Stimulated activated naive CD4-positive, alpha-beta T cell (primary cell): ENCODE measurements around the gene CDKN1A.

Experiments used
- DNase-seq, 6 experiments: peaks; one replicate each; lab custom pipeline; 2025; lab: John Stamatoyannopoulos, UW

Gene CDKN1A

DNA sequence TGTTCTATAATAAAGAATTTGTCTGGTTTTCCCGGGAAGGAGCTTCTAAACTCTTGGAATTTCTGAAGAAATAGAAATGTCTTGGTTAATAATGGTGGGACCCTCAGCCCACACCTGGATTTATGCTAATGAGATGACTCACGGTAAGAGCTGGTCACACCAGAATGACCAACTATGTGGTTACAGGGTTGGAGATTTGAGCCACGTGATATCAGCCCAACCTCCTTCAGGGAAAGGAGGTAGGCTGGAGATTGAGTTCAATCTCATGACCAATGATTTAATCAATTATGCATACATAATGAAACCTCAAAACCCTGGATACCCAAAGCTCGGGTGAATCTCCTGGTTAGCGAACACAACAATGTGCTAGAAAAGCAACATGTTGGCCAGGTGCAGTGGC lies 22.1 kb upstream of the CDKN1A start:
- no peak for DNase-seq

DNA sequence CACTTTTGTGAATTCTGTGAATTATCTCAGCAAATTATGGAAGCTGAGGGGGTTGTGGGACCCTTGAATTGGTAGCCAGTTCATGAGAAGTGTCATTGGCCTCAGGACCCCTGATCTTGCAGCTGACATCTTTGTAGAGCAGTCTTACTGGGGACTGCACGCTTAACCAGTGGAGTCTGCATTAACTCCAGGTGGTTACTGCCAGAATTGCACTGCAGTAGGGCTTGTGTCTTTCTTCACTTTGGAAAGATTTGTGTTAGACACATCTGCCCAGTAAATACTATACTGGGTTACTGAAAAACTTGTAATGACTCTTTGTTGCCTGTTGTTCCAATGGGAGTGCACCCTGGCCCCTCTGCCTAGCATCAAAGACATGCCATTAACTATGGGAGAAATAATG lies 21.2 kb upstream of the CDKN1A start:
- DNase-seq, result no peak

DNA sequence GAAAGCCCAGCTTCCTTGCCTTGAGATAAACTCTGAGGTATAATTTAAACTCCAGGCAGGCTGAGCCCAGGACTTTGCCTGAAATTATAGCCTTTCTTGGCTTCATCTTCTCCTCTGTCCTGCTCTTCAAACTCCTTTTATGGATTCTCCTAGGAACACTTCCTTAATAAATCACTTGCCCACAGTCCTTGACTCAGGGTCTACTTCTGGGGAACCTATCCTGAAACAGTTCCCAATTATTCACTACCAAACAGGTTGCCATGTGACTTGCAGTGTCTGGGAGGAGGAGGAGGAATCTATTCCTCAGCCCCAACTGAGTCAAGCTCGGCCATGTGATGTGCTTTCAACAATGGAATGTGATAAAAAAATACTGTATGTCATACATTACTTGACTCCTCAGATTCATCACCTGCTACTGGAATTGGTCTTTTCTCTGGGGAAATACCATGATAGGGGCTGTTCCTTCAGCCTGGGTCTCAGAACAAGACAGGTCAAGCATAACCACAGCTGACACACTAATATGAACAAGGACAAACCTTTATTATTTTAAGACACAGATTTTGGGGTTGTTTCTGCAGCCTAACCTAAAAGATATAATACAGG lies 20.5 kb upstream of the CDKN1A start:
- no peak for DNase-seq

DNA sequence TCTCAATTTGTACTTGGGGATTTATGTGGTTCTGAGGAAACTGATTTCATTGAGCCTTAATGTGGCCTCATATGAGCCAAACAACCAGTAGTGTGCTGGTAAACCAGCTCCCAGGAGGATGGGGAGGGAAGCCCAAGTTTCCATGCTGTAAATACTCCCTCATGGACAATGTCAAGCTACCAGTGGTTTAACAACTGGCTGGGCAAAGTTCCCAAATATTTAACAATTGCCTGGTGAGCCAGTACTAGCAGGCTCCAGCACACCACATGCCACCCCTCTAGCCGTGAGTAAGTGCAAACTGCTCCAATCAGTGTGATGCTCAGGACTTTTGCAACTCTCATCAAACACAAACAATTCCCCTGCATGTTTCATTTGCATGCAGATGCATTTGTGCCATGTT lies 19.2 kb upstream of the CDKN1A start:
- DNase-seq, result no peak

DNA sequence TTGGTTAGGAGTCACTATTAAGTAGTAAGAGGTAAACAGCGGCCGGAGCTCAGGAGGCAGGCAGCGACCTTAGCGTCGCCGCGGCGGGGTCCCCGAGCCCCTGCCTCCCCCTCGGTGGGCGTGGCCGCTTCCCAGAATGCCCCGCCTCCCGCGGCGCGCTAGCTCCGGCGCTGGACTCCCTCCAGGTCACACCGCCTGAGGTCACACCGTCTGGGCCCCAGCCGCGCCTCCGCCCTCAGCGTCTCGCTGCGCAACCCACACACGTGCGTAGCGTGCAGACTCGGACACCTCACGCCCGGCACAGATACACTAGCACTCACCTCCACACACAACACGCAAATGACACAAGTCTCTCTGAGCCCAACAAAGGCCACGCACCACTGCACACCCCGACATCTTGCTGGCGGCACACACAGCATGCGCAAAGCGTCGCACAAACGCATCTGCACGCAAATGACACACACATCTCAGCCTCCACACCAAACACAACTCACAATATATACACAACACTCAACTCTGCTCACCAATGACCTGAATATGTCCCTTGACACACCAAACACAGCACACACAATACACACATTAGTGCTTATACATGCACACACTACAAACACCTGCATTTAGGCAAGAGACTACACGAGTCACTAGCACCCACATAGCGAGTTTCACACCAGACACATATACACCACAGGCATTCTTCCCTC lies 17.6 kb upstream of the CDKN1A start:
- no peak for DNase-seq

DNA sequence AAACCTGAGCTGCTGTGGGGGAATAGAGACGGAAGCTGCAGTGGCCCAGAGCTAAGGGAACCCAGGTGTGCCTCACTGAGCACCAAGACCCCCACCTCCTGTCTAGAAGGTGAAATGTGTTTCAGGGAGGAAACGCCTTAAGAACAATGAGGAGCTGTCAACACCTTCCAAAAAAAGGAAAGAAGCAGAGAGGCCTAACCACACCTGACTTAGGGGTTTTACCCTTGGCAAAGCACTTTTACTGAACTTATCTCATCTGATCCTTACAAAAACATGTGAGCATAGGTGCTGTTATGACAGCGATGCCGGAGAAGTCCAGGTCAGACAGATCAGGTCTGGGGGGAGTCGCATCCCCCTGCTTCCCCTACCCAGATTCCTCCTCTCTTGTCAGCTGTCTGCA lies 16.1 kb upstream of the CDKN1A start:
- DNase-seq, result peak in 3 of 6 experiments; percentile 15 to 23 (median 18)

DNA sequence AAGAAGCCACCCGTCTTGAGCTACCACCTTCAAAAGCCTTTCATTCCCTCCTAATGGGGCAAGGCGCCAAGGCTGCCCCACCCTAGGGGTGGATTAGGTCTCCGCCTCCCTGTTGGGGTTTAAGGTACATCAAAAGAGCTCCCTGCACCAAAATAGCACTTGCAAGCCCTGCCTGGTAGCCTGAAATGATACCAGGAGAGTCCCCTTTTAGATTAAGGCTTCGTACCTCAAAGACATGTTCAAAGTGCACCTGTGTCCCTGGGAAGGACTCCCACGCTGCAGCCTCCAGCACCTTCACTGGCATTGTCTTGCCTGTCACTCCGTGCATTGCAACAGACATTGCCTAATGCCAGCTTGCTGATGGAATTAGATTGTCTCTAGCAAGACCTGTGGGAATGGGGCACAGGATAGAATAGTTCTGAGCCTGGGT lies 15.7 kb upstream of the CDKN1A start:
- peak in 3 of 6 experiments; percentile 9 to 22 (median 11) for DNase-seq

DNA sequence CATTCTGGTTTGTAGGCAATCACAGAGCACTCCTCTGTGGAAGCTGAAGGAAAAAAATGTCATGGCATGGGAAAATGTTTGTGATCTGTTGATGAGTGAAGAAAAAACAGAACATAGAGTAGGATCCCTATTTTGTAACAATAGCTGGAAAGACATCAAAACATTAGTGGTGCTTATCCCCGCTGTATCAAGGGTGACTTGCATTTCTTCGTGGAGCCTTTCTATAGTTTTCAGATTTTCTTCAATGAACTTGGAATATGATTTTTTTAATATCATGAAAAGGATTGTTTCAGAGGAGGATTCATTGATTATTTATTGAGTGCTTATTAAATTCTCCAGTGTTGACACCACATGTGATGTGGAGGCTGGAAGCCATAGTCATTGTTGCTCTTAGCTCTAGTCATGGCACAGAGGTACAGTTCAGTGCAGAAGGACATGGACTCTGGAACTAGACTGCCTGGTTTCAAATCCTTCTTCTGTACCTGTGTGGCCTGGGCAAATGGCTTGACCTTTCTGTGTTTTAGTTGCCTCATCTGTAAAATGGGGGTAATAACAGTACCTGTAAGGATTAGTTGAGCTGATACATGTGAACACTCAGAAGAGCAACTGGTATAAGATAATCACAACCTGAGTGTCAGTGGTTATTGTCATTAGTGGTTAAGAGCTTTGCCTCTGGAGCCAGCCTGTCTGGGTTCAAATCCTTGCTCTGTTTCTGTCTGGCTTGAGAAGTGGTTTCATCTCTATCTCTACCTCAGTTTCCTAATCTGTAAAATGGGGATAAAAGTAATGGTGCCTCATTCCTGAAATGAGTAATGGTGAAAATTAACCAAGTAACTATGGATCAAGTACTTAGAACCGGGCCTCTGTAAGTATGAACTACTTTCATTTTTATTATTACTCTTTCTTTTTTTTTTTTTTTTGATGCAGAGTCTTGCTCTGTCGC lies 14.7 kb upstream of the CDKN1A start:
- DNase-seq, result no peak

DNA sequence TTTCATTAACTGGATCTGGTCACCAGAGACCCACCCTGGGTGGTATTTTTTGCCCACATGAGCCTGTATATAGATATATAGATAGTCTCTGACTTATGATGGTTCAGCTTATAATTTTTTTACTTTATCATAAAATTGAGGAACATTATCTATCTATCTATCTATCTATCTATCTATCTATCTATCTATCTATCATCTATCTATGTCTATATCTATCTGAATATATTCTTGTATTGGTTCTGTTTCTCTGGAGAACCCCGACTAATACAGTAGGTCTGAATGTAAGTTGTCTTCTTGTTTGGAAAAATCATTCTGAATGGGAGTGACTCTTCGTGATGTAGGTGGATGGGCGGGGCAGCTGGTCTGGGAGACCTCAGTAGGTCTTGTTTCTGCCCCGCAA lies 13.3 kb upstream of the CDKN1A start:
- DNase-seq, result no peak

DNA sequence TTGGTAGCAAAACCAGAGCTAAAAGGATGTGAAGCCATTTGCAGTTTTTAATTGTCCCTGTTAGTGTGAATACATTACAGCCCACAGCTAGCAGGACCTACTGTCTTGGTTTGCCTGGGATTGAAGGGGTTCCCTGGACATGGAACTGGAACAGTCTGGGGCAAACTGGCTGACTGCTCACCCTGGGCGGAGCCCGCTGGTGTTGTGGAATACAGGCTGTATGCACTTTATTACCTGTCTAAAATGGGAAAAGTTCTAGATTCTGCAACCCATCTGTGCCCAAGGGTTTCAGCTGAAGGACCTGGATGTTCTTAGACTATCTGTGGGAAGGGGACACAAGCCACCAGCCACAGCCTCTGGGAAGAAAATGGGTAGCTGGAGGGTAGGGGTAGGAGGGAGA lies 12.2 kb upstream of the CDKN1A start:
- DNase-seq, result no peak

DNA sequence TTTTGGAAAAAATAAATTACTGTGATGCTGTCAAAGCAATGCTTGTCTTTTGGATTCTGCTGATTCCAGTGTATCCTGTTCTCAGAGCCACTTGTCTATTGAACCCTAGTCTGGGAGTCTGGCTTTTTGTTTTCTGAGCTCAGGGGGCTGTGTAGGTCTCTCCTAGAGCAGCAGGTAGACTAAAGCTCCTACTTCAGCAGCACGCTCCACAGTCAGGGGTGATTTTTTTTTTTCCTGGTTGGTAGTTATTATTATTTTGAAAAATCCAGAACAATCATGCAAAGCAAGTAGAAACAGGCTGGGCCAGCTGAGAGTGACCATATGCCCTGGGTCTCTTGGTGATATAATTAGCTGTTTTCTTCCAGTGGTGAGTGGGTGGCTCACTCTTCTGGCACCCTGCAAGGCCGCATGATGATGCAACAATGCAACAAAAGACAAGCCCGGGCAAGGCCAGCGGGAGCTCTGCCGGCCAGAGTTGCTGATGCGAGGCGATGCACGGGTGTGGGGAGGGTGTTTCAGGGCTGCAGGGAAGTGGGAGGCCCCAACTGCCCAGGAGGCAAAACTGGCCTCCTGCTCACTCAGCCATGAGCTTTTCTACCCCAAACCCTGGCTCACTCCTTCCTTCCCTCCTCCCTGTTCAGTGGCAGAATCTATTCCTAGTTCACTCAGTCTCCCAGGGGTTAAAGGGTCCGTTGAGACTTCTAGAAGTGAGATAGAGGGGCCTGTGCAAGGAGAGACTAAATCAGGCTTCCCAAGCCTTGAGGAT lies 11.5 kb upstream of the CDKN1A start:
- no peak for DNase-seq

DNA sequence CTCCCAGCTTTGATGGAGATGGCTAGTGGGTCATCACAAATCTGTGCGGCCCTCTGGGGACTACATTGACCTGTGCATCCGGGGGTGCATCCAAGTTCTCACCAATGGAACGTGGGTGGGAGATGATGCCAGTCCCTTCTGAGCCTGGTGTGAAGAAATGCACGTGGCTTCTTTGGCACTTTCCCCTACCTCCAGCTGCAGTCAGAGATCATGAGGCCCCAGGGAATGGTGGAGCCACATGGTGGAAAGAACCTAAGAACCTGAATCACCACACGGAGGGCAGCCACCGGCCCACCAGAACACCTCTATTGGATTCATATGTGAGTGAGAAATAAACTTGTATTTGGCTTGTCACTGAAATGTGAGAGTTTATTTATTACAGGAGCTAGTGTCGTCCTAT lies 9.9 kb upstream of the CDKN1A start:
- no peak for DNase-seq

DNA sequence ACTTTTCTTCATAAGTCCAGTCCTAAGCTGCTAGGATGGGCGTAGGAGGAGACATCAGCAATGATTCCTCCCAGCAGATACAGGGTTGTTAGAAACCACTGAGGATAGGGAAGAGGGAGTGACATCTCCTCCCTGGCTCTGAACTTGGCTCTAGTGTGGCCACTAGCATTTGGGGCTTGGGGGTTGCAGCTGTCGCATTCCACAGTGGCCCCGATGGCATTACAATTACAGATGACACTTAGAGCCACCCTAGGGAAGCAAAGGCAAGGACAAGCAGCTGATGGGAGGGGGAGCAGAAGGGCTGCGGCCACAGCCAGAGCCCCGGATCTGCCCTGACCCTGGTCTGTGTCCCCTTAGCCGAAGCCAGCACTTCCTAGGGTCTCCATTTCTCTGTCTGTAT lies 9.5 kb upstream of the CDKN1A start:
- no peak for DNase-seq

DNA sequence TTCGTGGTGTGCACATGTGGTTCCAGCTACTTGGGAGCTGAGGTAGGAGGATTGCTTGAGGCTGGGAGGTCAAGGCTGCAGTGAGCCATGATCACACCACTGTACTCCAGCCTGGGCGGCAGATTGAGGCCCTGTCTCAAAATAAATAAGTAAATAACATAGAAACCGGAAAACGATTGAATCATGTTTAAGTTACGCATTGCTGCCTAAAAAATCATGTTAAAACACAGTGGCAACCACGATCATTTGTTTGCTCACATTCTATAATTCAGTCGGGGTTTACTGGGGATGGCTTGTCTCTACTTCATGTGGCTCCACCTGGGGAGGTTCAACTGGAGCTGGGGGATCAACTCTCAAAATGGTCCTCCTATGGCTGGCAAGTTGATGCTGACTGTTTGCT lies 8.2 kb upstream of the CDKN1A start:
- DNase-seq, result no peak

DNA sequence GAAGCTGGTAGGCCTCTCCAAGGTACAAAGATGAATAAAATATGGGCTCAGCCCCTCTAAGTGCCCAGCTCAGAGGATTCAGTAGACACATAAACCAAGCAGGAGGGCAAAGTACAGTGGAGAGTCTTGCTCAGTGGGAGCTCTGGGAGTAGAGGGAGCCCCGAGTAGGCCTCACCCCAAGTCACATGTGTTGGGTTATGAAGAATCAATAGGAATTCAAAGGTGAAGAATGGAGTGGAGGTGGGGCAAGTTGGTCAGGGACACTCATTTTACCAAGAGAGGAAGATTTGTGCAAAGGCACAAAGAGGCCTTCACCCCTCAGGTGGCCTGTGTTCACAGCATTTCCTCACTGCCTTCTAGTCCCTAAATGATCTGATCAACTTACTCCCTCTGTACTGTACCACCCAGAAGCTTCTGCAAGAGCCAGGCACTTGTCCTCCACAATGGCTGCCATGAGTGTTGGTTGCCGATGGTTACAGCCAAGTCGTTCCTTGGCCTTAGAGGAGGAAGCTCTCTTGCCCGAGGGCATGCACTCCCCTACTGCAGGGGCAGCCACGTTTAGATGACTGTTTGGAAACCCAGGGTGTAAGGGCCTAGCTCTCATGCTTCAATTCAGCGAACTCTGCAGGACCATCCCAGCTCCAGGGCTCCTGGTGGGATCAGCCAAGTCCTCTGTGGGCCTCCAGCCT lies 6.7 kb upstream of the CDKN1A start:
- DNase-seq, result no peak

DNA sequence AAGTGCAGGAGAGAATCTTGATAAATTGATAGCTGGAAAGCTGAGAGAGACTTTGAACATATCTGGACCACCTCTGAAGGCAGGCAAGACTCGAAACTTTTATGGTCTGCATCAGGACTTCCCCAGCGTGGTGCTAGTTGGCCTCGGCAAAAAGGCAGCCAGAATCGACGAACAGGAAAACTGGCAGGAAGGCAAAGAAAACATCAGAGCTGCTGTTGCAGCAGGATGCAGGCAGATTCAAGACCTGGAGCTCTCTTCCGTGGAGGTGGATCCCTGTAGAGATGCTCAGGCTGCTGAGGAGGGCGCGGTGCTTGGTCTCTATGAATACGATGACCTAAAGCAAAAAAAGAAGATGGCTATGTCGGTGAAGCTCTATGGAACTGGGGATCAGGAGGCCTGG lies 4.6 kb upstream of the CDKN1A start:
- DNase-seq, result no peak

DNA sequence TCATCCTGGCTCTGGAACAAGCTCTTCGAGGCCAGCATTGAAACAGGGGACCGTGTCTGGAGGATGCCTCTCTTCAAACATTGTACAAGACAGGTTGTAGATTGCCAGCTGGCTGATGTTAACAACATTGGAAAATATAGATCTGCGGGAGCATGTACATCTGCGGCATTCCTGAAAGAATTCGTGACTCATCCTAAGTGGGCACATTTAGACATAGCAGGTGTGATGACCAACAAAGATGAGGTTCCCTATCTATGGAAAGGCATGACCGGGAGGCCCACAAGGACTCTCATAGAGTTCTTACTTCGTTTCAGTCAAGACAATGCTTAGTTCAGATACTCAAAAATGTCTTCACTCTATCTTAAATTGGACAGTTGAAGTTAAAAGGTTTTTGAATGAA lies 3.6 kb upstream of the CDKN1A start:
- no peak for DNase-seq

DNA sequence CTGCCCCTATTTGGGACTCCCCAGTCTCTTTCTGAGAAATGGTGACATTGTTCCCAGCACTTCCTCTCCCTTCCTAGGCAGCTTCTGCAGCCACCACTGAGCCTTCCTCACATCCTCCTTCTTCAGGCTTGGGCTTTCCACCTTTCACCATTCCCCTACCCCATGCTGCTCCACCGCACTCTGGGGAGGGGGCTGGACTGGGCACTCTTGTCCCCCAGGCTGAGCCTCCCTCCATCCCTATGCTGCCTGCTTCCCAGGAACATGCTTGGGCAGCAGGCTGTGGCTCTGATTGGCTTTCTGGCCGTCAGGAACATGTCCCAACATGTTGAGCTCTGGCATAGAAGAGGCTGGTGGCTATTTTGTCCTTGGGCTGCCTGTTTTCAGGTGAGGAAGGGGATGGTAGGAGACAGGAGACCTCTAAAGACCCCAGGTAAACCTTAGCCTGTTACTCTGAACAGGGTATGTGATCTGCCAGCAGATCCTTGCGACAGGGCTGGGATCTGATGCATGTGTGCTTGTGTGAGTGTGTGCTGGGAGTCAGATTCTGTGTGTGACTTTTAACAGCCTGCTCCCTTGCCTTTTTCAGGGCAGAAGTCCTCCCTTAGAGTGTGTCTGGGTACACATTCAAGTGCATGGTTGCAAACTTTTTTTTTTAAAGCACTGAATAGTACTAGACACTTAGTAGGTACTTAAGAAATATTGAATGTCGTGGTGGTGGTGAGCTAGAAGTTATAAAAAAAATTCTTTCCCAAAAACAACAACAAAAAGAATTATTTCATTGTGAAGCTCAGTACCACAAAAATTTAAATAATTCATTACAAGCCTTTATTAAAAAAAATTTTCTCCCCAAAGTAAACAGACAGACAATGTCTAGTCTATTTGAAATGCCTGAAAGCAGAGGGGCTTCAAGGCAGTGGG lies 2.1 kb upstream of the CDKN1A start:
- DNase-seq, result no peak

DNA sequence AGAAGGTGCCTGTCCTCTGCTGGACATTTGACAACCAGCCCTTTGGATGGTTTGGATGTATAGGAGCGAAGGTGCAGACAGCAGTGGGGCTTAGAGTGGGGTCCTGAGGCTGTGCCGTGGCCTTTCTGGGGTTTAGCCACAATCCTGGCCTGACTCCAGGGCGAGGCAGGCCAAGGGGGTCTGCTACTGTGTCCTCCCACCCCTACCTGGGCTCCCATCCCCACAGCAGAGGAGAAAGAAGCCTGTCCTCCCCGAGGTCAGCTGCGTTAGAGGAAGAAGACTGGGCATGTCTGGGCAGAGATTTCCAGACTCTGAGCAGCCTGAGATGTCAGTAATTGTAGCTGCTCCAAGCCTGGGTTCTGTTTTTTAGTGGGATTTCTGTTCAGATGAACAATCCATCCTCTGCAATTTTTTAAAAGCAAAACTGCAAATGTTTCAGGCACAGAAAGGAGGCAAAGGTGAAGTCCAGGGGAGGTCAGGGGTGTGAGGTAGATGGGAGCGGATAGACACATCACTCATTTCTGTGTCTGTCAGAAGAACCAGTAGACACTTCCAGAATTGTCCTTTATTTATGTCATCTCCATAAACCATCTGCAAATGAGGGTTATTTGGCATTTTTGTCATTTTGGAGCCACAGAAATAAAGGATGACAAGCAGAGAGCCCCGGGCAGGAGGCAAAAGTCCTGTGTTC lies 1.3 kb upstream of the CDKN1A start:
- DNase-seq, result no peak
